ENCODE data around the gene CACNA1I.

Gene CACNA1I

GRCh38 chr22:39569066-39569465 lies 1.5 kb upstream of the CACNA1I start:
- DNase-seq = no peak

GRCh38 chr22:39570226-39570625 lies 327 bp upstream of the CACNA1I start:
- no peak for DNase-seq

- DNase-seq = no peak
Observed at GRCh38 chr22:39571538-39571937, 985 bp downstream of the CACNA1I start.

- no peak for DNase-seq
Observed at GRCh38 chr22:39574779-39575551, 4.4 kb downstream of the CACNA1I start.

- no peak for DNase-seq
Observed at GRCh38 chr22:39575552-39575825, 4.9 kb downstream of the CACNA1I start.

GRCh38 chr22:39576027-39576426 lies 5.5 kb downstream of the CACNA1I start:
- DNase-seq = no peak

GRCh38 chr22:39577366-39577765 lies 6.8 kb downstream of the CACNA1I start:
- no peak for DNase-seq

GRCh38 chr22:39577900-39578299 lies 7.3 kb downstream of the CACNA1I start:
- DNase-seq = no peak

GRCh38 chr22:39580006-39580441 lies 9.5 kb downstream of the CACNA1I start:
- DNase-seq = no peak

- DNase-seq = no peak
Observed at GRCh38 chr22:39580795-39581194, 10.2 kb downstream of the CACNA1I start.

GRCh38 chr22:39581303-39581702 lies 10.8 kb downstream of the CACNA1I start:
- DNase-seq = no peak

GRCh38 chr22:39583066-39583667 lies 12.6 kb downstream of the CACNA1I start:
- DNase-seq = no peak

GRCh38 chr22:39589875-39590274 lies 19.3 kb downstream of the CACNA1I start:
- no peak for DNase-seq

- peak; percentile 36 for DNase-seq
Observed at GRCh38 chr22:39592081-39593065, 21.8 kb downstream of the CACNA1I start.

GRCh38 chr22:39593066-39593930 lies 22.7 kb downstream of the CACNA1I start:
- DNase-seq = no peak

GRCh38 chr22:39593931-39594285 lies 23.4 kb downstream of the CACNA1I start:
- DNase-seq = no peak

- DNase-seq = no peak
Observed at GRCh38 chr22:39594411-39594810, 23.9 kb downstream of the CACNA1I start.

GRCh38 chr22:39595622-39596172 lies 25.1 kb downstream of the CACNA1I start:
- no peak for DNase-seq

- DNase-seq = no peak
Observed at GRCh38 chr22:39596601-39597000, 26.0 kb downstream of the CACNA1I start.

- DNase-seq = no peak
Observed at GRCh38 chr22:39597236-39597869, 26.8 kb downstream of the CACNA1I start.

- DNase-seq = no peak
Observed at GRCh38 chr22:39598017-39598965, 27.7 kb downstream of the CACNA1I start.

All from MV-4-11 (cell line).